A673 (cell line): ENCODE measurements around the gene PEX7. TPM values are rescaled to one million over a fixed set of nuclear protein-coding genes. Genes with fewer than 3 reads are reported as not detected.

Experiments used
- BruUV-seq: library from RNA; stranded (reverse); fragments of 400-500 nt; replicated peaks from 2 replicates; lab custom pipeline; 2021; lab: Mats Ljungman, UMichigan
- CTCF ChIA-PET: fragments of 300-600 bp; sonication (Branson Sonifier 250); formaldehyde crosslinking; loops from one replicate; lab custom pipeline; 2022; ENCODE audit warnings: antibody characterized with exemption; lab: Charles Lee
- POLR2A ChIA-PET: fragments of 300-600 bp; sonication (Branson Sonifier 250); formaldehyde crosslinking; loops from one replicate; lab custom pipeline; 2022; ENCODE audit warnings: antibody characterized with exemption; ENCODE audit not compliant: low non-redundant PET; lab: Charles Lee
- DNase-seq: peaks from one replicate; pipeline ENCODE4 v3.0.0-alpha.2; 2015; ENCODE audit warnings: low spot score
- H3K27ac ChIP-seq: fragments of 200-600 bp; sonication (generic); 2 replicates; pipeline ENCODE4 v1.5.1; 2016; ENCODE audit warnings: mixed run types, low read depth, mild to moderate bottlenecking, mixed read lengths, antibody characterized with exemption, low read length; ENCODE audit not compliant: poor library complexity, severe bottlenecking
- H3K27me3 ChIP-seq: fragments of 200-600 bp; sonication (generic); replicated peaks from 2 replicates; pipeline ENCODE4 v1.6.1; 2017; ENCODE audit warnings: mixed run types, low read depth, mild to moderate bottlenecking, mixed read lengths, antibody characterized with exemption, low read length; ENCODE audit not compliant: insufficient read depth, poor library complexity
- H3K36me3 ChIP-seq: fragments of 200-600 bp; sonication (generic); 2 replicates; pipeline ENCODE4 v1.6.1; 2016; ENCODE audit warnings: mixed run types, mild to moderate bottlenecking, mixed read lengths, antibody characterized with exemption, low read length; ENCODE audit not compliant: insufficient read depth, poor library complexity, severe bottlenecking
- H3K4me1 ChIP-seq: fragments of 200-600 bp; sonication (generic); 2 replicates; pipeline ENCODE4 v1.6.1; 2017; ENCODE audit warnings: mixed run types, mild to moderate bottlenecking, mixed read lengths, antibody characterized with exemption, low read length; ENCODE audit not compliant: insufficient read depth, poor library complexity, severe bottlenecking
- H3K4me3 ChIP-seq: fragments of 200-600 bp; sonication (generic); 2 replicates; pipeline ENCODE4 v1.5.1; 2016; ENCODE audit warnings: low read depth, mixed run types, mild to moderate bottlenecking, mixed read lengths, low read length; ENCODE audit not compliant: poor library complexity, severe bottlenecking
- H3K9me3 ChIP-seq: fragments of 200-600 bp; sonication (generic); 2 replicates; pipeline ENCODE4 v1.6.1; 2016; ENCODE audit warnings: mixed run types, low read depth, mild to moderate bottlenecking, mixed read lengths, antibody characterized with exemption, low read length; ENCODE audit not compliant: poor library complexity, severe bottlenecking
- CTCF ChIP-seq: fragments of 300-800, 200-600 bp; sonication (generic); conservative IDR thresholded peaks from 2 replicates; pipeline ENCODE4 v1.5.1; 2017; ENCODE audit warnings: low read depth, mild to moderate bottlenecking, antibody characterized with exemption, low read length, moderate library complexity, mixed read lengths
- EZH2 ChIP-seq: fragments of 200-600 bp; sonication (generic); IDR thresholded peaks from 2 replicates; pipeline ENCODE4 v1.6.1; 2017; ENCODE audit warnings: borderline replicate concordance, low read depth, mild to moderate bottlenecking, mixed read lengths, antibody characterized with exemption, low read length; ENCODE audit not compliant: poor library complexity, severe bottlenecking
- intact Hi-C: fragments of 100-400 bp; cut with micrococcal nuclease; formaldehyde crosslinking; loops from one replicate; pipeline ENCODE4 v1.10.0; 2022; ENCODE audit not compliant: unreplicated experiment
- total RNA-seq: library from RNA; stranded (reverse); gene quantifications from 2 replicates; pipeline ENCODE4 v1.2.3, GENCODE V29; 2021

The PEX7 gene
- total RNA-seq, 1 experiment from 2014 or later, result 6.2 TPM

- Histone ChIP-seq H3K27ac (no peak overlapping the region), H3K4me3 (no peak overlapping the region), H3K4me1 (peaks cover 29% of the 10 kb centered on the region), H3K9me3 (no peaks in the 10 kb centered on the region), H3K27me3 (peaks cover 54% of the 10 kb centered on the region), H3K36me3 (no peaks in the 10 kb centered on the region)
- no peak for DNase-seq
- intact Hi-C loops, result loop anchor here (10.0 kb wide), 3 partner anchors 279 to 639 kb away; partner anchors contain the start of gene BCLAF1
- TF ChIP-seq CTCF (no peak), EZH2 (peak; percentile 66)
- ChIA-PET CTCF (no interaction called here), POLR2A (no interaction called here)
- BruUV-seq, result no TSS peak
Observed at GRCh38 chr6:136923116-136923953, 100.9 kb downstream of the PEX7 start.

- Histone ChIP-seq H3K4me3 (no peak overlapping the region), H3K27ac (no peak overlapping the region), H3K4me1 (peaks cover 29% of the 10 kb centered on the region), H3K36me3 (no peaks in the 10 kb centered on the region), H3K27me3 (peaks cover 54% of the 10 kb centered on the region), H3K9me3 (no peaks in the 10 kb centered on the region)
- no TSS peak for BruUV-seq
- POLR2A ChIA-PET, result no interaction called here
- CTCF ChIA-PET, result no interaction called here
- no peak for TF ChIP-seq CTCF
- peak; percentile 42 for TF ChIP-seq EZH2
- intact Hi-C loops, result loop anchor here (10.0 kb wide), 3 partner anchors 279 to 639 kb away; partner anchors contain the start of gene BCLAF1
- DNase-seq, result no peak
Observed at GRCh38 chr6:136923954-136924673, 101.7 kb downstream of the PEX7 start.

GRCh38 chr6:136926383-136926782 is 104.0 kb downstream of the PEX7 start:
- no peaks in the 10 kb centered on the region for H3K36me3 ChIP-seq
- peaks cover 42% of the 10 kb centered on the region for H3K27me3 ChIP-seq
- DNase-seq, result no peak
- H3K4me3 ChIP-seq, result no peak overlapping the region
- no peaks in the 10 kb centered on the region for H3K9me3 ChIP-seq
- no peak for TF ChIP-seq CTCF
- no peak for TF ChIP-seq EZH2
- CTCF ChIA-PET, result no interaction called here
- intact Hi-C loops, result loop anchor here (5.0 to 10.0 kb wide), 4 partner anchors 79 to 642 kb away; partner anchors contain the start of gene BCLAF1
- POLR2A ChIA-PET, result no interaction called here
- H3K27ac ChIP-seq, result no peak overlapping the region
- no TSS peak for BruUV-seq
- peaks cover 17% of the 10 kb centered on the region for H3K4me1 ChIP-seq
